Breast epithelium (tissue), 4 donors: Measurements from ENCODE around the gene CCDC87. TPM values are rescaled to one million over a fixed set of nuclear protein-coding genes. Genes with fewer than 3 reads are reported as not detected.
A peak's percentile ranks its signal among the peaks of the same experiment; 100 is the strongest.
"Not testable (repeated sequence)": the region's sequence is repeated elsewhere in the genome, so short reads cannot be mapped to it uniquely, and the experiment has no call there.

Experiments used
- DNase-seq, 2 donors: peaks; one replicate each; pipeline ENCODE4 v3.0.0-alpha.2; 2019; ENCODE audit warnings: low spot score in 2 of 2
- H3K27ac ChIP-seq, 2 donors: fragments of 200-600 bp; sonication (generic) in 1 of 2; one replicate each; pipeline ENCODE4 v1.5.1; 2016 to 2019; ENCODE audit warnings: mild to moderate bottlenecking in 1 of 2
- H3K27me3 ChIP-seq, 2 donors: fragments of 200-600 bp; sonication (generic) in 1 of 2; one replicate each; pipeline versions ENCODE4 v1.5.1 to v1.6.0; 2017 to 2019; ENCODE audit warnings: control low read depth in 1 of 2, mild to moderate bottlenecking in 1 of 2
- H3K36me3 ChIP-seq: fragments of 200-600 bp; one replicate; pipeline ENCODE4 v1.5.1; 2019
- H3K4me1 ChIP-seq, 2 donors: fragments of 200-600 bp; sonication (generic); one replicate each; pipeline ENCODE4 v1.5.1; 2016 to 2019; ENCODE audit warnings: control low read depth in 1 of 2
- H3K4me3 ChIP-seq, 3 donors: fragments of 200-600 bp; sonication (generic); 1 replicate in 2 of 3; 2 replicates in 1 of 3; pipeline ENCODE4 v1.5.1; 2016 to 2019; ENCODE audit warnings: mild to moderate bottlenecking in 3 of 3, moderate library complexity in 2 of 3
- H3K9me3 ChIP-seq, 2 donors: fragments of 200-600 bp; sonication (generic) in 1 of 2; one replicate each; pipeline ENCODE4 v1.5.1; 2016 to 2019; ENCODE audit warnings: control low read depth in 1 of 2
- POLR2A ChIP-seq: fragments of 450-650 bp; IDR thresholded peaks from one replicate; pipeline ENCODE4 v1.6.1; 2016; ENCODE audit warnings: antibody characterized with exemption, mild to moderate bottlenecking, moderate library complexity
- POLR2AphosphoS5 ChIP-seq, 3 donors: sonication (generic); formaldehyde crosslinking; IDR thresholded peaks; one replicate each; pipeline ENCODE4 v1.6.1; 2017; ENCODE audit warnings: antibody characterized with exemption in 3 of 3
- intact Hi-C: fragments of 100-400 bp; cut with DNase I; formaldehyde crosslinking; loops from one replicate; pipeline ENCODE4 v1.15.1; 2023; ENCODE audit warnings: low total_unique reads
- total RNA-seq, 3 donors: library from RNA; depleted of rRNA; stranded (reverse); fragments of >200 nt; gene quantifications; one replicate each; pipeline ENCODE4 v1.1.0, GENCODE V29; 2016
- TF ChIP-seq, protein P1 (sequence below), 3 donors: fragments of 450-650 bp; IDR thresholded peaks; one replicate each; pipeline ENCODE4 v1.5.1; 2016 to 2017; ENCODE audit warnings: antibody characterized with exemption in 3 of 3, mild to moderate bottlenecking in 3 of 3, moderate library complexity in 3 of 3

CCDC87 gene
- total RNA-seq, 3 donors from 2014 or later, result 0.15 TPM; not detected in 2

DNA sequence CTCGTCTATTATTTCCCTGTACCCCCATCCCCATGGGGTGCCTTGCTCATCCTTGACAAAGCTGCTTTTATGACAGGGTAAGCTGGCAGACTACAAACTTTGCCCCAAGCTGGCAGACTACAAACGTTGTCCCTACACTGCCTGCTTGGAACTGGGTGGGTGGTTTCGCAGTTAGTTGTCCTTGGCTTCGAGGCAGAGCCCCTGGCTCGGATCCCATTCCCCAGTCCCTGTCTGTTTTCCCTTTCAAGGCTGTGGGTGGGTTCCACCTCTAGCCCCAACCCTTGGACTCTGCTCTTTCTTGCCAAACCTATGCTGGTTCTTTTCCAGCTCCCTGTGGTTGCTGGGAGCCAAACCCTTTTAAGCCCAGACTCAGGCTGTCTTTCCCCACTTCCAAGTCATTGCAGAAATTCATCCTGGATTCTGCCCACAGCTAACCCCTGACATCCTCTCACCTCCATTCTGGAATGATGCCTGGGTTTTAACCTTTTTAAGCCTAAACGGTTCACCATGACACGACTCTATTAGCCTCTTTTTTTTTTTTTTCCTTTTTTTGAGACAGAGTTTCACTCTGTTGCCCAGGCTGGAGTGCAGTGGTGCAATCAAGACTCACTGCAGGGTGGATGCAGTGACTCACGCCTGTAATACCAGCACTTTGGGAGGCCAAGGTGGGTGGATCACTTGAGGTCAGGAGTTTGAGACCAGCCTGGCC is 14.4 kb upstream of the CCDC87 start:
- no peaks in the 10 kb centered on the region for H3K9me3 ChIP-seq
- H3K36me3 ChIP-seq, result no peaks in the 10 kb centered on the region
- H3K4me1 ChIP-seq, result peaks cover 0 to 8% of the 10 kb centered on the region in 2 donors
- no peak for TF ChIP-seq POLR2A
- TF ChIP-seq, protein P1, sequence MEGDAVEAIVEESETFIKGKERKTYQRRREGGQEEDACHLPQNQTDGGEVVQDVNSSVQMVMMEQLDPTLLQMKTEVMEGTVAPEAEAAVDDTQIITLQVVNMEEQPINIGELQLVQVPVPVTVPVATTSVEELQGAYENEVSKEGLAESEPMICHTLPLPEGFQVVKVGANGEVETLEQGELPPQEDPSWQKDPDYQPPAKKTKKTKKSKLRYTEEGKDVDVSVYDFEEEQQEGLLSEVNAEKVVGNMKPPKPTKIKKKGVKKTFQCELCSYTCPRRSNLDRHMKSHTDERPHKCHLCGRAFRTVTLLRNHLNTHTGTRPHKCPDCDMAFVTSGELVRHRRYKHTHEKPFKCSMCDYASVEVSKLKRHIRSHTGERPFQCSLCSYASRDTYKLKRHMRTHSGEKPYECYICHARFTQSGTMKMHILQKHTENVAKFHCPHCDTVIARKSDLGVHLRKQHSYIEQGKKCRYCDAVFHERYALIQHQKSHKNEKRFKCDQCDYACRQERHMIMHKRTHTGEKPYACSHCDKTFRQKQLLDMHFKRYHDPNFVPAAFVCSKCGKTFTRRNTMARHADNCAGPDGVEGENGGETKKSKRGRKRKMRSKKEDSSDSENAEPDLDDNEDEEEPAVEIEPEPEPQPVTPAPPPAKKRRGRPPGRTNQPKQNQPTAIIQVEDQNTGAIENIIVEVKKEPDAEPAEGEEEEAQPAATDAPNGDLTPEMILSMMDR (IDR thresholded peaks at IDR 0.05), result no peak
- peak; percentile 7 to 51 (median 17) for TF ChIP-seq POLR2AphosphoS5 (IDR thresholded peaks at IDR 0.05)
- peak overlapping the region; percentile 74 to 81 for H3K27ac ChIP-seq
- intact Hi-C loops, result no loop called here
- DNase-seq, result peak; percentile 70 to 92
- no peak overlapping the region for H3K4me3 ChIP-seq
- no peaks in the 10 kb centered on the region for H3K27me3 ChIP-seq

DNA sequence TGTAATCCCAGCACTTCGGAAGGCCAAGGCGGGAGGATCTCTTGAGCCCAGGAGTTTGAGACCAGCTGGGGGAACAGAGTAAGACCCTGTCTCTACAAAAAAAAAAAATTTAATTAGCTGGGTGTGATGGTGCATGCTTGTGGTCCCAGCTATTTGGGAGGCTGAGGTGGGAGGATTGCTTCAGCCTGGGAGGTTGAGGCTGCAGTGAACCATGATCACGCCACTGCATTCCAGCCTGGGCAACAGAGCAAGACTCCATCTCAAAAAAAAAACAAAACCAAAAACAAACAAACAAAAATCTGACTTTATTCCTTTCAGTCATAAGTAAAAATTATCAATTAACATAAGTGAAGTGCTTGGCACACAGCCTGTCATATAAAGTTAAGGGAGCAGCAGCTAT is 13.7 kb upstream of the CCDC87 start:
- H3K27ac ChIP-seq, result peak overlapping the region; percentile 74 to 81
- intact Hi-C loops, DNase-seq, H3K4me3 ChIP-seq, H3K9me3 ChIP-seq, H3K4me1 ChIP-seq, H3K27me3 ChIP-seq, H3K36me3 ChIP-seq: not testable (repeated sequence)

DNA sequence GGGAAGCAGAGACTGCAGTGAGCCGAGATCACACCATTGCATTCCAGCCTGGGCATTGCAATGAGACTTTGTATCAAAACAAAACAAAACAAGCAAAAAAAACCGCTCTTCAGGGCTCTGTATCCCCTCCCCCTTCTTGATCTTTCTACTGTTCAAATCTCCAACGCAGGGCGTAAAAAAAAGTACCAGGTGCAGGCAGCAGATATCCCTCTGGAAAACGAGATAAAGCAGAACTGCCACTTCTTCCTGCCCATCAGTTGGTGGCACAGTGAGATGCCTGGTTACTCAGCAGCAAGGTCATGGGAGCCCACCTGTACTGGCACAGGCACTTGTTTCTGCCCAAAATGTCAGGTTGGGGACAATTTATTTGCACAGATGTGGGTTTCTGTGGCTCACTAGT is 11.3 kb upstream of the CCDC87 start:
- DNase-seq, result no peak
- peaks cover 0 to 8% of the 10 kb centered on the region in 2 donors for H3K4me1 ChIP-seq
- TF ChIP-seq, protein P1 (IDR thresholded peaks at IDR 0.05), result no peak
- TF ChIP-seq POLR2AphosphoS5 (IDR thresholded peaks at IDR 0.05), result no peak
- TF ChIP-seq POLR2A, result no peak
- no peak overlapping the region for H3K27ac ChIP-seq
- no peaks in the 10 kb centered on the region for H3K36me3 ChIP-seq
- H3K9me3 ChIP-seq, result no peaks in the 10 kb centered on the region
- no peak overlapping the region for H3K4me3 ChIP-seq
- intact Hi-C loops, result no loop called here
- H3K27me3 ChIP-seq, result no peaks in the 10 kb centered on the region

DNA sequence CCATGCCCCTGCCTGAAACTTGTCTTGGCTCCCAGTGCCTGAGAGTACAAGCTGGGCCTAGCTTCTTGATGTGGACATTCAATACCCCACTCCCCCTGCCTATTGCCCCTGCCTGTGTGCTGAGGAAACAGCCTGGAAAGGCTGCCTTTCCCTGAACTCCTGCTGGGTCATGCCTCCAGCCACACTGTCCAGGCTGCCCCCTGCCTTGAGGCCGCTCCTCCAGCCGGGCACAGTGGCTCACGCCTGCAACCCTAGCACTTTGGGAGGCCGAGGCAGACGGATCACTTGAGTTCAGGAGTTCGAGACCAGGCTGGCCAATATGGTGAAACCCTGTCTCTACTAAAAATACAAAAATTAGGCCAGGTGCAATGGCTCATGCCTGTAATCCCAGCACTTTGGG is 10.2 kb upstream of the CCDC87 start:
- Histone ChIP-seq H3K4me3 (no peak overlapping the region), H3K27me3 (no peaks in the 10 kb centered on the region), H3K9me3 (no peaks in the 10 kb centered on the region), H3K4me1 (peaks cover 0 to 8% of the 10 kb centered on the region in 2 donors), H3K36me3 (no peaks in the 10 kb centered on the region), H3K27ac (peak overlapping the region; percentile 26 to 45)
- DNase-seq, result no peak
- intact Hi-C loops, result no loop called here
- TF ChIP-seq POLR2AphosphoS5 (IDR thresholded peaks at IDR 0.05), result no peak

DNA sequence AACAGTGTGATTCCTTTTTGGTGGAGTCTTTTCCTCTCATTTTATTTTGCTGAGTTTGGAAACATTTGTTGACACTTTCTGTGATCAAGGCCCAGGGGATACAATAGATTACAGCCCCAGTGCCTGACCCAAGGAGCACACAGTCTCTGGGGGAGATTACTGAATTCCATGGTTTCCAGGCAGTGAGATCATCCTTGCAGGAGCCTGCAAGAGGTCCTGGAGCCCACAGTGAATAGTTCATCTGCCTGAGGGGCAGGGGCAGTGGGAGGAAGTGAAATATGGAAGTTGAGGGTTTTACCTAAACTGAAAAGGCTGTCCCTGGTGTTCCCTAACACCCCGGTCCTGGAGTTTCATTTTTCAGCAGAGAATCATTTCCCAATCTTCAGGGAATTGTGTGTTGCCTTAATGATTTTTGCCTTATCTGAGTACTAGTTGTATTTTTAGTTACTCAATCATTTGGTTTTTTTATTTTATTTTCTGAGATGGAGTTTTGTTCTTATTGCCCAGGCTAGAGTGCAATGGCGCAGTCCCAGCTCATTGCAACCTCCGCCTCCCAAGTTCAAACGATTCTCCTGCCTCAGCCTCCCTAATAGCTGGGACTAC is 7.9 kb upstream of the CCDC87 start:
- no peaks in the 10 kb centered on the region for H3K36me3 ChIP-seq
- no peaks in the 10 kb centered on the region for H3K27me3 ChIP-seq
- H3K27ac ChIP-seq, result peak overlapping the region in 1 of 2 donors; percentile 10
- TF ChIP-seq, protein P1 (IDR thresholded peaks at IDR 0.05), result no peak
- no peak for DNase-seq
- no peak overlapping the region for H3K4me3 ChIP-seq
- no peaks in the 10 kb centered on the region for H3K4me1 ChIP-seq
- intact Hi-C loops, result no loop called here
- H3K9me3 ChIP-seq, result no peaks in the 10 kb centered on the region

DNA sequence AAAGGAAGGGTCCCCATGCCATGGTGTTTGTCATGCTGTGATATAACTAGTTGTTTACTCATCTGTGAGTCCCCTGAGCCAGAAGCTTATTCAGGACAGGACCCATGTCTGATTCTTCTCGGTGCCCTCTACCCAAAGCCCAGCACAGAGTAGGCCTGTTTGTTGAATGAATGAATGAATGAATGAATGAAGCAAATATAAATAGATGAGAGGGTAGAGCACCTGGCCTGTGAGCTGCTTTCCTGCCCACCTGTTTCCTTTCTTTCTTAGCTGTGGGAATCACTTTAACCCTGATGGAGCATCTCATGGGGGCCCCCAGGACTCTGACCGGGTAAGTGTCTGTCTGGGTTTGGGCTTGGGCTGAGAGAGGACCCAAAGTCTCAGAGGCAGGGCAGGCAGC is 7.4 kb upstream of the CCDC87 start:
- no peaks in the 10 kb centered on the region for H3K4me1 ChIP-seq
- no peak overlapping the region for H3K4me3 ChIP-seq
- intact Hi-C loops, result no loop called here
- no peak for TF ChIP-seq POLR2A
- no peaks in the 10 kb centered on the region for H3K27me3 ChIP-seq
- H3K9me3 ChIP-seq, result no peaks in the 10 kb centered on the region
- H3K27ac ChIP-seq, result peak overlapping the region in 1 of 2 donors; percentile 10
- no peaks in the 10 kb centered on the region for H3K36me3 ChIP-seq
- no peak for DNase-seq
